Inflammatory macrophage treated with lipopolysaccharide for 4 hours (primary cell): ENCODE measurements around the gene DEGS1.

Experiments used
- DNase-seq: peaks from one replicate; pipeline ENCODE4 v3.0.0-alpha.2; 2020

DEGS1 gene

DNA sequence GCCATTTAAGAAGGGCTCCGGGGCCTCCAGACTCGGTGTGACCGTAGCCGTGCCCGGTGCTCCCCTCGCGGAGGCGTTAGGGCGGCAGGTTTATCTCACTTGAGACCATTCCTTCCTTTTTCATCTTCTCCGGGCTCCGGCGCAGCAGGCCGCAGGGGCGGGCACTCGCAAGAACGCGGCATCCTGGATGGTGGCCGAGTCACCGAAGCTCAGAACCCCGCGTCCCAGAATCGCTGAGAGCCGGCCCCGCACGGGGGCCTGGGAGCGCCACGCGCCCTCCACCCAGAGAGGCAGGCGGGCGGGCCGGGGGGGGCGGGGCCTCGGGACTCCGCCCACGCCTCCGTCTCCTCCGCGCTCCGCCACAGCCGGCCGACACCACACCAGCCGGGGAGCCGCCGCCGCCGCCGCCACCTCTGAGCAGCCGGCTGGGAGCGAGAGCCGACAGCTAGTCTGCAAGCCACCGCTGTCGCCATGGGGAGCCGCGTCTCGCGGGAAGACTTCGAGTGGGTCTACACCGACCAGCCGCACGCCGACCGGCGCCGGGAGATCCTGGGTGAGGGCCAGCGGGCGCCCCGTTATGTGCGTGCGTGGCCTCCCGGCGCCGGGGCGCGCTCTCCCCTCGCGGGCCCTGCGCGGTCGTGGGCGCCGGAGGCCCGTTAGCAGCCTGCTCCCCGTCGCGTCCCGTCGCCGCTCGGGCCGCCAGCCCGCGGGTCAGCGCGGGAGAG is at the start of gene DEGS1:
TSS of gene DEGS1 (plus strand) at position 375 of the 725 bp plus-strand sequence. CDS start at position 472, 97 bp downstream.
- DNase-seq: peak; percentile 77

DNA sequence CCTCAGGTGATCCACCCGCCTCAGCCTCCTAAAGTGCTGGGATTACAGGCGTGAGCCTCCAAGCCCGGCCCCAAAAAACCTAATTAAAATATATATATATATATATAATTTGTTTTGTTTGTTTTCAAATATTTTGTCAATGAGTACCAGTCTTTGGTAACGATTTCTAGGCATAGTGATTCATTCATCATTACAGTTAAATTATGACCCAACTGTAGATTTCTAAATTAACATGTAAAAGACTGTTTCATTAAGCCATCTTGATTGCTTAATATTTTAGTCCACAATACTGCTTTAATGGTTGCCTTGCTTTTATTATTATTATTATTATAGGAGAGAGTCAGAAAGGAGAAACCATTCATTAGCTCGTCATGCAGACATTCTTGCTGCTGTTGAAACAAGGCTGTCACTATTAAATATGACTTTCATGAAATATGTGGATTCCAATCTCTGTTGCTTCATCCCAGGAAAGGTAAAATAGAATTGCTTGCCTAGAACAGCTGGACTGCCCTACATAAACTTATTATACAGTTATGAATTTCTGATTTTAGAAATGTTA is 49.2 kb upstream of the DEGS1 start:
- no peak for DNase-seq

DNA sequence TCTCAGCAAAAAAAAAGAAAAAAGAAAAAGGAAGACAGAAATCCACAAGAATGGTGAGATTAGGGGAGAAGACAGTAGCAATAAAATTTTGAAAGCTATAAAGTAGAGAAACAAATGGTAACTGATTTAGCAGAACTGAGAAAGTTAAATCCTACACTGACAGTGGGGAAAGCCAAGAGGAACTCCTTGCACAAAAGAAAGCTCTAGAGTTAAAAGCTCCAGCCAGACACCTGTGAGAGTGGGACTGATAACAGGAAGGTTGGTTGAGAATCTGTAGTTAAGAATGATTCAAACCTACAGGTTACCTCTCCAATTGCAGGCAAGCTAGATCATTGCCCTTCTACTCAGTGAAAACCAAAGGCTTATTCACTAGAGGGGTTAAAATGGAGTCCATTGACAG is 45.5 kb upstream of the DEGS1 start:
- no peak for DNase-seq

DNA sequence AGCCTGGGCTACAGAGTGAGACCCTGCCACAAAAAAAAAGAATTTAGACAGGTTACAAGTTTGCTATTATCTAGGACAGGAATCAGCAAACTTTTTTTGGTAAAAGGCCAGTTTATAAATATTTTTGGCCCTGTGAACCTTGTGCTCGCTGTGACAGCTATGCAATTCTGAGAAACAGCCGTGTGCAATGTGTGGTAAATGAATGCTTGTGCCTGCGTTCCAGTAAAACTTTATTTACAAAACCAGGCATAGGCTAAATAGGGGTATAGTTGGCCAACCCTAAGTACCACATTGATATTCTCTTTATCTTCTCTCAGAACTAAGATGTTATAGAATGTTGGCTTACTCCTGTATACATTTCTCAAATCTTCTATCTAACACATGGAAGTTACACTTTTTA is 44.8 kb upstream of the DEGS1 start:
- DNase-seq: no peak

DNA sequence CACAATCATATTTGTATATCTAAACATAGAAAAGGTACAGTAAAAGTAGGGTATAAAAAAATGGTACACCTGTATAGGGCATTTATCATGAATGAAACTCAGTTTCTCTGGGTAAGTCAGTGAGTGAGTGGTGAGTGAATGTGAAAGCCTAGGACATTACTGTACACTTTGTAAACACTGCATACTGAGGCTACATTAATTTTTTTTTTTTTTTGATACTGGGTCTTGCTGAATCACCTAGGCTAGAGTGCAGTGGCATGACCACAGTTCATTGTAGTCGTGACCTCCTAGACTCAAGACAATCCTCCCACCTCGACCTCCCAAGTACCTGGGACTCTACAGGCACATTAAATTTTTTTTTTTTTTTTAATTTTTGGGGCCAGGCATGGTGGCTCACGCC is 41.3 kb upstream of the DEGS1 start:
- DNase-seq: no peak

DNA sequence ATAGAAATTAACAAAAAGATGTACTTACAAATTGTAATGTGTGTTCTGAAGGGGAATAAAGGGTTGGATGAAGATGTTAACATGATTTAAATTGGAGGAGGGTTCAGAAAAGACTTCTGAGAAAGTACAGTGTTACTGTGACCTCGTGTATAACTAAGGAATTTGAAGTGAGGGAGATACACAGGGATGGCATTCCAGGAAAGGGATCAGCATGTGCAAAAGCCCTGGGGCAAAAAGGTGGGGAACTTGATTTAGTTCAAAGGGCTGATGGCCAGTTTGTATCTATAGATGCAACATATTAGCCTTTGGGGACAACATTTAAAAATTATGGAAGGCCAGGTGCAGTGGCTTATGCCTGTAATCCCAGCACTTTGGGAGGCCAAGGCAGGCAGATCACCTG is 33.3 kb upstream of the DEGS1 start:
- no peak for DNase-seq

DNA sequence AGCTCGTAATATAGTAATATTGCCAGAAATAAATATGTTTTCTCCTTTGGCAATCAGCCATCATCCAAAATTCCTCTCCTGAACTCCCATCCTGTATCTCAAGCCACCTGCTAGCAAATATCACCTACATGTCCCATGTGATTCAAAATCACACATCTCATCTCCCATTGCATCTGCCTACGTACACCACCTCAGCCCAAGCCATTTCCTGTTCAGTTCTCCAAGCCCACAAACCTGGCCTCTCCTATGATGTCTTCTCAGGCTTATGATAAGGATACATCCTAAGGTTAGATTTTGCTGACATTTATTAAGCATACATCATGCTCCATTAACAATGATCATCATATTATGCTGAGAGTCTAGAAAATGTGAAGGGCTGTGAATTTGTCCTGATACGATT is 31.9 kb upstream of the DEGS1 start:
- DNase-seq: no peak

DNA sequence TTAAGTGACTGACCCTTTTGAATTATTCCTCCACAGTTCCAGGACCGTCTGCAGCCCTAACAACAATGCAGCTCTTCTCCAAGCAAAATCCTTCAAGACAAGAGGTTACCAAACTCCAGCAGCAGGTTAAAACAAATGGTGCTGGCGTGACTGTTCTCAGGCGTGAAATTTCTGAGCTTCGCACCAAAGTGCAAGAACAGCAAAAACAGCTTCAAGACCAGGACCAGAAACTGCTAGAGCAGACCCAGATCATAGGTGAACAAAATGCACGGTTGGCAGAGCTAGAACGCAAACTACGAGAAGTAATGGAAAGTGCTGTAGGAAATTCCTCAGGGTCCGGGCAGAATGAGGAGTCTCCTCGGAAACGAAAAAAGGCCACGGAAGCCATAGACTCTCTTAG is 25.7 kb upstream of the DEGS1 start:
- DNase-seq: no peak

DNA sequence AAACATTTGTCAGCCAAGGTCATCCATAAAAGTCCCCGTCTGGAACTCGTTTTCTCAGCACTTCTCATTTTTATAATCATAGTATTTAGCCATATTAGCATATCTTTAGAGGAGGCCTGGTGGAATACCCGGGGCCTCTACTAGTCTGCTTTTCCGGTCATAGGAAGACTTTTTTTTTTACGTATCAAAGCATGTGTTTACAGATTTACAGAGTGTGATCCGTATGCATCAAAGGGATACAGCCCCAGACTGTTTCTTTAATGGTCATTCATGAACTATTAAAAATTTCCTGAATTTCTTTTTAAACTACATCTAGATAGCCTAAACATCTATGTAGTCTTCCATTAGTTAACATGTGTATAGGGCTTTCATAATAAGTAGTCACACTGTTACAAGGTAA is 23.5 kb upstream of the DEGS1 start:
- DNase-seq: no peak

DNA sequence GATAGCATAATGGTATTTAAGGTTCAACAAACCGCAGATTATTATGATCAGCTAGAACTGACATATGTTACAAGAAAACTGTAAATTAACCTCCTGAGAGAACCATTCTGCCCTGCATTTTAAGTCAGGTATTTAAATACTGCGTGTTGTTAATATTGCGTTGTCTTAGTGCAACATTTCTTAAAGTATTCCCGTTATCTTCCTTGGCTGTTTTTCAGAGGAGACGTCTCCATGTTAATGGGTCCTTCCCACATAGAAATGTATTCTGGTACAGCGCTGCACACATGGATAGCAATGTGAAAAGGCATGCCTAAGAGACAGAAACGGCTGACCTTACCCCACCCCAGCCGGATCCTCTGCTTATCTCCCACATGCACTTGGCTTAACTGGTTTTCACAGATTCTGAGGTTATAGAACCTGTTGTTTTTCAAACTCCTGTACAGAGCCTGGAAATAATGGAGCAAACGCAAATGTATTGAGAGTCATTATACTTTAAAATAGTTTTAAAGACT is 22.8 kb upstream of the DEGS1 start:
- DNase-seq: no peak

DNA sequence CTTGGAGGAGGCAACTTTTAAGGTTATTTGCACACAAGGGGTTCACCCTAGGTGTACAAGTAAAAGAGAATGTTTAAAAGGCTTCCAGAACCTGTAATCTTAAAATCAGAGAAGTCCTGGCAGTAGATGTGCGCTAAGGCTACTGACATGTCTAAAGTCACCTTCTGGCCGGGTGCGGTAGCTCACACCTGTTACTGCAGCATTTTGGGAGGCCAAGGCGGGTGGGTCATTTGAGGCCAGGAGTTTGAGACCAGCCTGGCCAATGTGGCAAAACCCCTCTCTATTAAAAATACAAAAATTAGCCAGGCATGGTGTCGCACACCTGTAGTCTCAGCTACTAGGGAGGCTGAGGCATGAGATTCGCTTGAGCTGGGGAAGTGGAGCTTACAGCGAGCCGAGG is 20.3 kb upstream of the DEGS1 start:
- no peak for DNase-seq

DNA sequence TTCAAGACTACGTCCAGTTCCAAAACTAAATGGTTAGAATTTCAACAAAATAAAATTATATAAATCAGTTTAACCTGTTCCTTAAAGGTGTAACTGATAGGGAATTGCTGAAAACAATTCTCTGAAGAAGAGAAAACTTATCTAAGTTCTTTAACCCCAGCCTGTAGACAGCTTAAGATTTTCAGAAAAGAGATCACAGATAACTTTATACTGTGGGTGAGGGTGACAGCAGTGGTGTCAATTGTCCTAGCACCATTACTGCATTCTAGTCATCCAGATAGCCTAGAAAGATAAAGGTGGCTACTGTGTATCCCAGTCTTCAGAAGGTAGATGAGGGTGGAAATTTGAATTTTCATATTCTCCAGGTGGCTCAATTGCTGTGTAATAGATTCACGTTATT is 19.7 kb upstream of the DEGS1 start:
- DNase-seq: no peak

DNA sequence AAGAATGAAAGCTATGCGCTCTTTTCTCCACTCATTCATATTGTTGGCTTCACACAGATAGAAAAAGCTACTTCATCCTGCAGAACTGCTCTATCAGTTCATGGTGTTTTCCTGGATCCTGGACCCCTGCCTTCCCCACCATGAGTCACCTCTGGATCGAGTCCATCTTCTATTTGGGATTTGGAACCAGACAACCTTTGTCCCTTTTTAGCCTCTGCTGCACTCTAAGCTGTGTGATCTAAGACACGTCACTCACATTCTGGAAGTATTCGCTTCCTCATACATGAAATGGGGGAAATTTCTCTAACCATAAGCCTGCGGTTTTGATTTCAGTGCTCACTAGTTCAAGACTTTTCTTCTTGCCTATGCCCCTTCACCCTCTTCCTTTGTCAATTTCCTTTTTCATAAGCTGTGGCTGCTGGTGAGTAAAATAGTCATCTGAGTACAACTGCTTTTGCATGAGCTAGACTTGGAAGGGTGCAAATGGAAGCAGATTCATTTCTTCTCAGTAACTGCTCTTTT is 14.1 kb upstream of the DEGS1 start:
- DNase-seq: peak; percentile 99

DNA sequence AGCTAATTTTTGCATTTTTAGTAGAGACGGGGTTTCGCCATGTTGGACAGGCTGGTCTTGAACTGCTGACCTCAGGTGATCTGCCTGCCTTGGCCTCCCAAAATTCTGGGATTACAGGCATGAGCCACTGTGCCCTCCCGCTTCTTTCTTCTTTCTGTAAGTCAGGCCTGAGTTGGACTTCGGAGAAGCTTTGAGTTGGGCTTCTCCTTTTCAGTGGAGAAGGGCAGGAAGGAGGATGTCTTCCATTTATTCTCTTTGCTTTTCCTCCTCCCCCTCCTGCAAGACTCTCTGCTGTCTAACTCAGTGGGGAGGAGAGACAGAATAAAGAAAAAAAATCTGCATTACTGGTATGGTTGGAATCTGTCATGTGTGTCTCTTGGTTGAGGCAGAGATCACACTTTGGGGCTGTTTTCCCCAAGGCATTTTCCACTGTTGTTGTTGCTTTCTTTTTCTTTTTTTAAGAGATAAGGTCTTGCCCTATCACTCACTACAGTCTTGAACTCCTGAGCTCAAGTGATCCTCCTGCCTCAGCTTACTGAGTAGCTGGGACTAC is 13.2 kb upstream of the DEGS1 start:
- peak; percentile 35 for DNase-seq

DNA sequence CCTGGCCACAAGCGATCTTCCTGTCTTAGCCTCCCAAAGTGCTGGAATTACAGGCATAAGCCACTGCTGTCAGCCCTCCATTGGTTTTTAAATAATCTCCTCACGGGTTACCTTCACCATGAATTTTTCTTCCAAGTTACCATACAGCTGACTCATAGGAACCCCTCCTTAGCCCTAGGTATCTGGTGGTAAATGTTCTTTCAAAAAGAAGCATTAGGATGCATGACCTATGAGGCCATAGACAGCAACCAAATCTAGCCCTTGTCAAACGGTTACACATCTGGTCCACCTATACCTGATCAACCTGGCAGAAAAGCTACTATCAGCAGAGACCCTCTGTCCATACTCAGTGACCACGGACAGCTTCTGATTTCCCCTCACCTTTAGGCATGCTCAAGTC is 12.7 kb upstream of the DEGS1 start:
- no peak for DNase-seq

DNA sequence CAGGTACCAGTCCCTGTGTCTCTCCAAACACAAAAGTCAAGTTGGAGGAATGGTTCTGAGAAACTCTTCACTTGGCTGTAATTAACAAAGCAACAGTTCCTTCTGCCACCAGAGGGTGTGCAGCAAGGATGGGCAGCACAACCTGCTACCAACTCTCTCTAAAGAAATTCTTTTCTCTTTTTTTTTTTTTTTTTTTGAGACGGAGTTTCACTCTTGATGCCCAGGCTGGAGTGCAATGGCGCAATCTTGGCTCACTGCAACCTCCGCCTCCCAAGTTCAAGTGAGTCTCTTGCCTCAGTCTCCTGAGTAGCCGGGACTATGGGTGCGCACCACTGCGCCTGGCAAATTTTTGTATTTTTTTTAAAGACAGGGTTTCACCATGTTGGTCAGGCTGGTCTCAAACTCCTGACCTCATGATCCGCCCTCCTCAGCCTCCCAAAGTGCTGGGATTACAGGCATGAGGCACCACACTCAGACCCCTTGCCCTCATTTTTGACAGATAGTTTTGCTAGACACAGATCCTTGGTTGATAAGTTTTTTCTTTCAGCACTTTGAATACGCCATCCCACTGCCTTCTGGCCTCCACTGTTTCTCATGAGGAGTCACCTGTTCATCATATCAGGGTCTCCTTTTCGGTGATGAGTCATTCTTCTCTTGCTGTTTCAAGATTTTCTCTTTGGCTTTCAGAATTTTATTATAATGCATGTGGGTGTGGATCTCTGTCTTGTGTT is 12.1 kb upstream of the DEGS1 start:
- peak; percentile 84 for DNase-seq

DNA sequence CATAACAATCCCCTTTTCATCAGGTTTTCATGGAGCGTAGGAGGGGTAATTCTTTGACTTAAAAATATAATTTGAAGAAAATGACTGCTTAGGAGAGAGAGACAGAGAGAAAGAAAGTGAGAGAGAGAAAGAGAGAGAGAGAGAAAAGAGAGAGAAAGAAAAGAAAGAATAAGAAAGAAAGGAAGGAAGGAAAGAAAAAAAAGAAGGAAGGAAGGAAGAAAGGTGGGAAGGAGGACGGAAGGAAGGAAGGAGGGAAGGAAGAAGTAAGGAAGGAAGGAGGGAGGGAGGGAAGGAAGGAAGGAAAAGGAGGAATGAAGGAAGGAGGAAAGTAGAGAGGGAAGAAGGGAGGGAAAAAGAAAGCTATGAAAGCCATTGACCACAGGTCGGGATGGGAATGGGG is 10.8 kb upstream of the DEGS1 start:
- no peak for DNase-seq

DNA sequence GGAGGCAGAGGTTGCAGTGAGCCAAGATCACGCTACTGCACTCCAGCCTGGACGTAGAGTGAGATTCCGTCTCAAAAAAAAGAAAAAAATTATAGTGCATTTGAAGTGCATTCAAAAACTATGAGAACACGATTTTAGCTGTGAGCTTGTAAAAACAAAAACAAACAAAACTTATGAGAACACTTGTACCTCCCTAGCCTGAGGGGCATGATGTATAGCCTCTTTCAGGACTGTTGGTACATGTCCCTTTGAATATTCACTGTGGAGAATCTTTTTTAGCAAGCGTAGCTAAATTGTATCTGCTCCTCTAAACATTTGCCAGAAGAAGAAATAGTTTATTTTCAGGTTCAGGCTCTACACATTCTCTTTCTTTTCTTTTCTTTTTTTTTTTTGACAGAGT is 9.5 kb upstream of the DEGS1 start:
- DNase-seq: no peak

DNA sequence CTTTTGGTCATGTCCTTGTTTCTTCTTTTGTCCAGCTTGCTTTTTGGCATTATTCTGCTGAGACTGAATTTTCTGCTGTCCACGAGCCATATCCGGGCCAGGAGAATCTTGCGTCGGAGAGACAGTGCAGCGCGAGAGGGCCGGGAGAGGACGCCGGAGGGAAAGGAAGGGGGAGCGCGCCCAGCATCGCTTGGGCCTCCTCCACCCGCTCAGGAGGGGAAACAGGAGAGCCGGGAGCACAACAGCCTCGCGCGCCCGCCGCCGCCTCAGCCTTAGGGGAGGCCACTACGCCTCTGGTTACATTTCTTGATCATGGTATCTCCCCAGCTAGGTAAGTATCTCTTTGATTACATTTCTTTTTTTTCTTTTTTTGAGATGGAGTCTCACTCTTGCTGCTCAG is 7.4 kb upstream of the DEGS1 start:
- no peak for DNase-seq

DNA sequence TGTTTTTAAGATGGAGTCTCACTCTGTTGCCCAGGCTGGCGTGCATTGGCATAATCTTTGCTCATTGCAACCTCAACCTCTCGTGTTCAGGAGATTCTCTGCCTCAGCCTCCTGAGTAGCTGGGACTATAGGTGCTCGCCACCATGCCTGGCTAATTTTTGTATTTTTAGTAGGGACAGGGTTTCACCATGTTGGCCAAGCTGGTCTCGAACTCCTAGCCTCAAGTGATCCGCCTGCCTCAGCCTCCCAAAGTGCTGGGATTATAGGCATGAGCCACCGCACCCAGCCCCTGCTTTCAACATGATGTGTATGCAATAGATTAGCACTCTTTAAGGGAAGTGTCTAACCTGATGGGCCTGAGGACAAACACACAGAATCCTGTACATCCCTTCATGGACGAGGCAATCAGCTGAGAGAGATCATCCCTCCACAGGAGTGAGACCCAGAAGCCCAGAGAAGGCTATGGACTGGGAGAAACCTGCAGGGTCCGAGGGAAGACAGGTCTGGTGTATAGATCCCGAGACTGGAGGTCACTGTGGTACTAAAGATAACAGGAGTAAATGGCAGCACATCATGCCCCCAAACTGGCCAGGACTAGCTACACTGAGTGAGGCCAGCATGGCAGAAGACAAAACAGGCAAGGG is 5.6 kb upstream of the DEGS1 start:
- no peak for DNase-seq

DNA sequence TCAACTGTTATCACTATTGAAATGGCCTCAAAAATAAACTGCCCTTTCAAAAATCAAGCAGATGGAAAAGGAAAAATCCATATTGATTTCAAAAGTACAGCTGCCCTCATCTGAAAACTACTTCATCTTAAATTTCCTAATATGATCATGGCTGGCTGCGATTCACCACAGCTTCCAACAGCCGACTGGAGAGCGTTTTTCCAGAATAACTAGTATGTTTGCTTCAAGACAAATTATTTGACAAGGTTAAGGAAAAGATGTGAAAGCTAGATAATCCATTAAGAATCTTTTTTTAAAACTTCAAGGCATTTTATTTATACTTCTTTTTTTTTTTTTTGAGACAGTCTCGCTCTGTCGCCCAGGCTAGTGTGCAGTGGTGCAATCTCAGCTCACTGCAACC is 4.1 kb upstream of the DEGS1 start:
- DNase-seq: no peak

DNA sequence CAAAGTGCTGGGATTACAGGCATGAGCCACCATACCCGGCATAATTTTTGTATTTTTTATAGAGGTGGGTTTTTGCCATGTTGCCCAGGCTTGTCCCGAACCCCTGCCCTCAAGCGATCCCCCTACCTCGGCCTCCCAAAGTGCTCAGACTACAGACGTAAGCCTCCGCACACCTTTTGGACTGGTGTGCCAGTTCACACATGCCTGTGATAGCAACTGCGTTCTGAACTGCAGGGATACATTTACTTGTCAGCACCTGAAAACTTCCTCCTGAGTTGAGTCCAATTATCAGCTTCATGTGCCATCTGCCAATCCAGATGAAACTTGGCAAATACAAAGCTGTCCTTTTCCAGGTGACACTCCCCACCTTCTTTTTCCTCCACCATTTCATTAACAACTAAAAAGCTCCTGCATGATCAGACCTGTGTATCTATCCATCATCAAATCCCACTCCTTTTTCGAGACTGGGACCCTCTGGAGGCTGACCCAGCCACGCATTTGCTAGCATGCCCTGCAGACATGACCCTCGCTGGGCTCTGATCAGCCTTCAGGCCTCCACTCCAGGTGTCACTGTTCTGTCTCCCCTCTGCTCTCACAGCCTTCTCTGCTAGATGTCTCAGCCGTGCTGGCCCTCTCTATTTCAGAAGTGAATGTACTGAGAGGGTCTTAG is 2.1 kb upstream of the DEGS1 start:
- no peak for DNase-seq

DNA sequence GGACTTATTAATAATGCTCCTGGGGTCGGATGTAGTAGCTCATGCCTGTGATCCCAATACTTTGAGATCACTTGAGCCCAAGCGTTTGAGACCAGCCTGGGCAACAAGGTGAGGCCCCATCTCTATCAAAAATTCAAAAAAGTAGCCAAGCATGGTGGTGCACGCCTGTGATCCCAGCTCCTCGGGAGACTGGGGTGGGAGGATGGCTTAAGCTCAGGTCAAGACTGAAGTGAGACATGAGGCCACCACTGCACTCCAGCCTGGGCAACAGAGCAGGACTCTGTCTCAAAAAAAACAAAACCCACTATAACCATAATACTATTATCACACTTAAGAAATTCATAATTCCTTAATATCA is 1.6 kb upstream of the DEGS1 start:
- no peak for DNase-seq
